ENCODE measurements around the gene MYH10. TPM values are rescaled to one million over a fixed set of nuclear protein-coding genes. Genes with fewer than 3 reads are reported as not detected.
A peak's percentile ranks its signal among the peaks of the same experiment; 100 is the strongest.

Gene MYH10
- total RNA-seq, 1 experiment from 2014 or later: 71.6 TPM

- in situ Hi-C loops (cut with HindIII; ENCODE audit: low pct_unique_long_range_greater_than_20kb, low sequenced_read_pairs): no loop called here
- DNase-seq (ENCODE audit: low read depth, low spot score): no peak
Measured at GRCh38 chr17:8654822-8655221, 24.3 kb upstream of the MYH10 start.

- DNase-seq (ENCODE audit: low read depth, low spot score): no peak
- in situ Hi-C loops (cut with HindIII; ENCODE audit: low pct_unique_long_range_greater_than_20kb, low sequenced_read_pairs): no loop called here
Measured at GRCh38 chr17:8651013-8651412, 20.5 kb upstream of the MYH10 start.

- no peak for DNase-seq (ENCODE audit: low read depth, low spot score)
- in situ Hi-C loops (cut with HindIII; ENCODE audit: low pct_unique_long_range_greater_than_20kb, low sequenced_read_pairs): no loop called here
Measured at GRCh38 chr17:8650119-8650499, 19.6 kb upstream of the MYH10 start.

- in situ Hi-C loops (cut with HindIII; ENCODE audit: low pct_unique_long_range_greater_than_20kb, low sequenced_read_pairs): no loop called here
- no peak for DNase-seq (ENCODE audit: low read depth, low spot score)
Measured at GRCh38 chr17:8649157-8650118, 18.9 kb upstream of the MYH10 start.

- in situ Hi-C loops (cut with HindIII; ENCODE audit: low pct_unique_long_range_greater_than_20kb, low sequenced_read_pairs): no loop called here
Measured at GRCh38 chr17:8647956-8648355, 17.4 kb upstream of the MYH10 start.

GRCh38 chr17:8647202-8647601 lies 16.7 kb upstream of the MYH10 start:
- DNase-seq (ENCODE audit: low read depth, low spot score): no peak
- in situ Hi-C loops (cut with HindIII; ENCODE audit: low pct_unique_long_range_greater_than_20kb, low sequenced_read_pairs): no loop called here

More at GRCh38 chr17:8647956-8648355, 17.4 kb upstream of the MYH10 start:
- no peak for DNase-seq (ENCODE audit: low read depth, low spot score)

GRCh38 chr17:8644507-8644902 lies 14.0 kb upstream of the MYH10 start:
- no peak for DNase-seq (ENCODE audit: low read depth, low spot score)
- in situ Hi-C loops (cut with HindIII; ENCODE audit: low pct_unique_long_range_greater_than_20kb, low sequenced_read_pairs): no loop called here

GRCh38 chr17:8643855-8644506 lies 13.5 kb upstream of the MYH10 start:
- no peak for DNase-seq (ENCODE audit: low read depth, low spot score)
- in situ Hi-C loops (cut with HindIII; ENCODE audit: low pct_unique_long_range_greater_than_20kb, low sequenced_read_pairs): no loop called here

- in situ Hi-C loops (cut with HindIII; ENCODE audit: low pct_unique_long_range_greater_than_20kb, low sequenced_read_pairs): no loop called here
- no peak for DNase-seq (ENCODE audit: low read depth, low spot score)
Measured at GRCh38 chr17:8639709-8640108, 9.2 kb upstream of the MYH10 start.

GRCh38 chr17:8632061-8632460 lies 1.5 kb upstream of the MYH10 start:
- peak; percentile 44 for DNase-seq (ENCODE audit: low read depth, low spot score)
- in situ Hi-C loops (cut with HindIII; ENCODE audit: low pct_unique_long_range_greater_than_20kb, low sequenced_read_pairs): no loop called here

GRCh38 chr17:8631554-8631877 lies 991 bp upstream of the MYH10 start:
- in situ Hi-C loops (cut with HindIII; ENCODE audit: low pct_unique_long_range_greater_than_20kb, low sequenced_read_pairs): no loop called here
- DNase-seq (ENCODE audit: low read depth, low spot score): no peak

GRCh38 chr17:8630802-8631553 lies 453 bp upstream of the MYH10 start:
- in situ Hi-C loops (cut with HindIII; ENCODE audit: low pct_unique_long_range_greater_than_20kb, low sequenced_read_pairs): no loop called here
- DNase-seq (ENCODE audit: low read depth, low spot score): peak; percentile 99

- peak; percentile 24 for DNase-seq (ENCODE audit: low read depth, low spot score)
- in situ Hi-C loops (cut with HindIII; ENCODE audit: low pct_unique_long_range_greater_than_20kb, low sequenced_read_pairs): no loop called here
Measured at GRCh38 chr17:8629371-8630226, 926 bp downstream of the MYH10 start.

GRCh38 chr17:8628609-8629169 lies 1.8 kb downstream of the MYH10 start:
- in situ Hi-C loops (cut with HindIII; ENCODE audit: low pct_unique_long_range_greater_than_20kb, low sequenced_read_pairs): no loop called here

GRCh38 chr17:8628172-8628571 lies 2.4 kb downstream of the MYH10 start:
- in situ Hi-C loops (cut with HindIII; ENCODE audit: low pct_unique_long_range_greater_than_20kb, low sequenced_read_pairs): no loop called here
- no peak for DNase-seq (ENCODE audit: low read depth, low spot score)

More at GRCh38 chr17:8628609-8629169, 1.8 kb downstream of the MYH10 start:
- peak; percentile 7 for DNase-seq (ENCODE audit: low read depth, low spot score)

GRCh38 chr17:8623591-8623990 lies 6.9 kb downstream of the MYH10 start:
- peak; percentile 66 for DNase-seq (ENCODE audit: low read depth, low spot score)
- in situ Hi-C loops (cut with HindIII; ENCODE audit: low pct_unique_long_range_greater_than_20kb, low sequenced_read_pairs): no loop called here

- no peak for DNase-seq (ENCODE audit: low read depth, low spot score)
- in situ Hi-C loops (cut with HindIII; ENCODE audit: low pct_unique_long_range_greater_than_20kb, low sequenced_read_pairs): no loop called here
Measured at GRCh38 chr17:8622191-8622590, 8.3 kb downstream of the MYH10 start.

Measured in SK-MEL-5 (cell line).